ENCODE measurements around the gene FGD1. TPM values are rescaled to one million over a fixed set of nuclear protein-coding genes. Genes with fewer than 3 reads are reported as not detected.

The FGD1 gene
- total and polyA plus RNA-seq, 2 of the 8 experiments (the other 6 are each of a cell fraction or from before 2014, with no cell fraction given) = 6.8 to 34.9 TPM

- TF ChIP-seq ATF2 (IDR thresholded peaks at IDR 0.05; ENCODE audit: low read length) = no peak
- no peak for TF ChIP-seq ASH2L (IDR thresholded peaks at IDR 0.05; ENCODE audit: low read length)
- no peak for TF ChIP-seq CREB1 (IDR thresholded peaks at IDR 0.05)
- TF ChIP-seq YY1 (IDR thresholded peaks at IDR 0.05; ENCODE audit: low read depth, low read length) = no peak
- no peak for TF ChIP-seq BCL11A (IDR thresholded peaks at IDR 0.05; ENCODE audit: low read depth in 2 of 2, low read length in 2 of 2)
- no peak for TF ChIP-seq EGR1 (IDR thresholded peaks at IDR 0.05; ENCODE audit: borderline replicate concordance, low read depth, low read length)
- peak; percentile 49 to 60 for TF ChIP-seq RAD21 (IDR thresholded peaks at IDR 0.05 in 1 of 2, conservative IDR thresholded peaks at IDR 0.05 in 1 of 2; ENCODE audit: low read depth in 2 of 2, low read length in 2 of 2)
- no peak for TF ChIP-seq TEAD4 (IDR thresholded peaks at IDR 0.05; ENCODE audit: low read depth, low read length)
Measured at GRCh38 chrX:54423161-54423888, 72.7 kb downstream of the FGD1 start (continued).
